GM23248 (cell line): ENCODE measurements around the gene TFB2M. TPM values are rescaled to one million over a fixed set of nuclear protein-coding genes. Genes with fewer than 3 reads are reported as not detected.

Experiments
- DNase-seq: peaks from one replicate; pipeline ENCODE4 v3.0.0-alpha.2; 2015
- H2AFZ ChIP-seq: fragments of 200-600 bp; sonication (generic); 2 replicates; pipeline ENCODE4 v1.6.1; 2016; ENCODE audit warnings: antibody characterized with exemption
- H3F3A ChIP-seq: fragments of 200-600 bp; sonication (generic); 2 replicates; pipeline ENCODE4 v1.6.1; 2016; ENCODE audit warnings: mild to moderate bottlenecking, antibody characterized with exemption, mixed run types; ENCODE audit not compliant: insufficient read depth
- H3K27ac ChIP-seq: fragments of 200-600 bp; sonication (generic); 2 replicates; pipeline ENCODE4 v1.5.1; 2016; ENCODE audit warnings: mild to moderate bottlenecking
- H3K27me3 ChIP-seq: fragments of 200-600 bp; sonication (generic); replicated peaks from 2 replicates; pipeline ENCODE4 v1.6.1; 2016; ENCODE audit warnings: mild to moderate bottlenecking; ENCODE audit not compliant: insufficient read depth
- H3K36me3 ChIP-seq: fragments of 200-600 bp; sonication (generic); 2 replicates; pipeline ENCODE4 v1.6.1; 2016; ENCODE audit warnings: low read depth, mild to moderate bottlenecking
- H3K4me1 ChIP-seq: fragments of 200-600 bp; sonication (generic); 2 replicates; pipeline ENCODE4 v1.6.1; 2016; ENCODE audit warnings: mild to moderate bottlenecking; ENCODE audit not compliant: insufficient read depth
- H3K4me2 ChIP-seq: fragments of 200-600 bp; sonication (generic); one replicate; pipeline ENCODE4 v1.6.1; 2016; ENCODE audit warnings: mild to moderate bottlenecking; ENCODE audit not compliant: unreplicated experiment
- H3K4me3 ChIP-seq: fragments of 200-600 bp; sonication (generic); 2 replicates; pipeline ENCODE4 v1.5.1; 2016; ENCODE audit warnings: mild to moderate bottlenecking
- H3K79me2 ChIP-seq: fragments of 200-600 bp; sonication (generic); 2 replicates; pipeline ENCODE4 v1.6.1; 2016; ENCODE audit warnings: mild to moderate bottlenecking; ENCODE audit not compliant: insufficient read depth
- H3K9ac ChIP-seq: fragments of 200-600 bp; sonication (generic); 2 replicates; pipeline ENCODE4 v1.6.1; 2016; ENCODE audit warnings: mild to moderate bottlenecking
- H3K9me2 ChIP-seq: fragments of 200-600 bp; sonication (generic); 2 replicates; pipeline ENCODE4 v1.6.1; 2016; ENCODE audit warnings: mixed run types, mild to moderate bottlenecking, moderate library complexity; ENCODE audit not compliant: insufficient read depth
- H3K9me3 ChIP-seq: fragments of 200-600 bp; sonication (generic); one replicate; pipeline ENCODE4 v1.6.1; 2017; ENCODE audit warnings: low read depth
- H4K20me1 ChIP-seq: fragments of 200-600 bp; sonication (generic); 2 replicates; pipeline ENCODE4 v1.6.0; 2016; ENCODE audit not compliant: insufficient read depth
- EZH2 ChIP-seq: fragments of 200-600 bp; sonication (generic); IDR thresholded peaks from 2 replicates; pipeline ENCODE4 v1.6.1; 2018; ENCODE audit warnings: antibody characterized with exemption, mild to moderate bottlenecking; ENCODE audit not compliant: insufficient read depth, poor library complexity, severe bottlenecking
- EZH2phosphoT487 ChIP-seq: fragments of 200-600 bp; sonication (generic); IDR thresholded peaks from 2 replicates; pipeline ENCODE4 v1.6.1; 2018; ENCODE audit warnings: antibody characterized with exemption, moderate library complexity, mild to moderate bottlenecking, low read depth; ENCODE audit not compliant: insufficient read depth
- WGBS, 2 experiments: methylation state at CpG; one replicate each; pipeline ENCODE4 v1.1.6; 2015 to 2017; ENCODE audit warnings: low lambda C conversion rate in 2 of 2, low coverage in 1 of 2; ENCODE audit errors: missing lambda C conversion rate in 2 of 2; 5-methylcytosine and 5-hydroxymethylcytosine counted together
- in situ Hi-C: fragments of 300-500 bp; cut with MboI; formaldehyde crosslinking; loops from 2 replicates; pipeline ENCODE4 v1.15.0; 2020
- polyA plus RNA-seq: library from polyadenylated mRNA; unstranded; fragments of >200 nt; fragmentation: Nextera tagmentation; extraction: Ambion mirVana; gene quantifications from 2 replicates; pipeline ENCODE4 v1.2.1, GENCODE V29; 2016
- total RNA-seq: library from RNA; depleted of rRNA; stranded (reverse); fragments of >200 nt; shearing (Covaris generic); gene quantifications from 2 replicates; pipeline ENCODE4 v1.2.3, GENCODE V29; 2014

The TFB2M gene
- total and polyA plus RNA-seq, 2 experiments from 2014 or later: 20.6 to 32.0 TPM

GRCh38 chr1:246533371-246533905 is 32.6 kb downstream of the TFB2M start:
- 53 to 72% methylated on average over 2 of the region's 2 CpGs for WGBS, 2 experiments
- Histone ChIP-seq H3K9me2 (no peaks in the 10 kb centered on the region), H3K4me1 (no peaks in the 10 kb centered on the region), H4K20me1 (no peaks in the 10 kb centered on the region), H2AFZ (no peak overlapping the region), H3F3A (no peaks in the 10 kb centered on the region), H3K27me3 (no peaks in the 10 kb centered on the region; the same call in 1 of the 2 replicates), H3K27ac (no peak overlapping the region), H3K9me3 (no peaks in the 10 kb centered on the region), H3K4me2 (no peak overlapping the region), H3K4me3 (no peak overlapping the region), H3K36me3 (no peaks in the 10 kb centered on the region), H3K9ac (no peak overlapping the region), H3K79me2 (no peaks in the 10 kb centered on the region)
- TF ChIP-seq EZH2phosphoT487: no peak
- TF ChIP-seq EZH2: no peak
- in situ Hi-C loops: no loop called here
- DNase-seq: no peak

DNA sequence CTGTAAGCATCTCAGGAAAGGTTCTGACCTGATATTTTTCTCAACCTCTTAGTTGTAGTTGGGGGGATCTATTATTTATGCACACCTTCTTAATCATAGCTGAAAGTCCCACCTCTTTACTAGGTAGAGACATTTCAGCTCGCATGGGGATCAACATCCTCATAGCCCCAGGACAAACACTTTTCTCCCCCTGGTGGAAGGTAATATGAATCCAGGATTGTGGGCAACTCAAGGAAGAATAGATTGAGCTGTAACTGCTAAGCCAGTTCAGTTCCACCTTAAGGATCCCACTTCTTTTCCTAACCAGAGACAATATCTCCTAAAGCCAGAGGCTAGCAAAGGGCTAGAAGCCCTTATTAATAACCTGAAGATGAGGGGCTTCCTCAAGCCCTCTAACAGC is 33.5 kb downstream of the TFB2M start:
- Histone ChIP-seq H2AFZ (no peak overlapping the region), H3K27ac (no peak overlapping the region), H3K4me2 (no peak overlapping the region), H3K27me3 (no peaks in the 10 kb centered on the region; the same call in 1 of the 2 replicates), H3K4me1 (no peaks in the 10 kb centered on the region), H3K79me2 (no peaks in the 10 kb centered on the region), H3K9me3 (no peaks in the 10 kb centered on the region), H3F3A (no peaks in the 10 kb centered on the region), H3K9me2 (no peaks in the 10 kb centered on the region), H3K36me3 (no peaks in the 10 kb centered on the region), H4K20me1 (no peaks in the 10 kb centered on the region), H3K4me3 (no peak overlapping the region), H3K9ac (no peak overlapping the region)
- WGBS, 2 experiments: 4 to 7% methylated on average over 1 of the region's 1 CpG
- TF ChIP-seq EZH2: no peak
- no peak for TF ChIP-seq EZH2phosphoT487
- in situ Hi-C loops: no loop called here
- peak; percentile 4 for DNase-seq

GRCh38 chr1:246530482-246530881 is 35.6 kb downstream of the TFB2M start:
- Histone ChIP-seq H3K79me2 (no peaks in the 10 kb centered on the region), H3K27ac (no peak overlapping the region), H4K20me1 (no peaks in the 10 kb centered on the region), H3K9me2 (no peaks in the 10 kb centered on the region), H3F3A (no peaks in the 10 kb centered on the region), H3K9ac (no peak overlapping the region), H3K27me3 (no peaks in the 10 kb centered on the region; the same call in 1 of the 2 replicates), H3K4me2 (no peak overlapping the region), H2AFZ (no peak overlapping the region), H3K36me3 (no peaks in the 10 kb centered on the region), H3K4me1 (no peaks in the 10 kb centered on the region), H3K9me3 (no peaks in the 10 kb centered on the region), H3K4me3 (no peak overlapping the region)
- TF ChIP-seq EZH2phosphoT487: no peak
- TF ChIP-seq EZH2: no peak
- WGBS, 2 experiments: 42 to 52% methylated on average over 2 of the region's 2 CpGs
- DNase-seq: no peak
- in situ Hi-C loops: no loop called here

DNA sequence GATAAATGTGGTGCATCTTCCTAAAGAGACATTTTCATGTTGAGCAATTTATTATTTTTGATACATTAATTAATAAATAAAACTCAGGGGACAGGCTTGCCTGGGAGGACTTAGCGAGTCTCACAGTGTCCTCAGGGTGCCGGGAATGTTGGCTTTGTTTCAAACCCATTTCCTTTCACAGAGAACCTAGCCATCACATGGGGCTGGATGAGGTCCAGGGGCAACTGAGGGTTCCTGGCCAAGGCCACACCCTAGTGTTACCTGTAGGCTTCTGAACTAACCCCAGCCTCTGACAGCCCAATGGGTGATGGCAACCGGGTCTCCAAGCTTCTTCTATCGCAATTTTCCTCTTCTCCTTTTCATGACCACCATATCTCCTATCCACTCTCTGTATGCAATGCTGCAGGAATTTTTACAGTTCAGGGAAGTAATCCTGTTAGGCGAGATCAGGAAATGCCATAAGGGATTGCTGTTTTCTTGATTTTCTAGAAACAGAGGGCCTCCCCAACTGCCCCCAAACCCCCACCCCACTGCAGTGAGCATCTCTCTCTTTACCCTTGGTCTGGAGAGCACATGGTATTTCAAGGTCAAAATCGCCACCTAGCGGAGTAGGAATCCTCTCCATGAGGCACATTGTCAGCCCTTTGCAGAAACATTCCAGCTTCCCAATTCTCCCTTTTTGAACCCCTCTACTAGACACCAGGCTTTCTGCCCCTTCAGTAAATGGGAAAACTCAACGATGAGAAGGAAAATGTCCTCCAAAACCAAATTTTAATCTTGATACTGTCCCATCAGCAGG is 36.9 kb downstream of the TFB2M start:
- TF ChIP-seq EZH2phosphoT487: no peak
- no peak for TF ChIP-seq EZH2

More for the DNA sequence above, 36.9 kb downstream of the TFB2M start:
- Histone ChIP-seq H3F3A (no peaks in the 10 kb centered on the region), H3K27ac (no peak overlapping the region), H2AFZ (no peak overlapping the region), H3K27me3 (no peaks in the 10 kb centered on the region; the same call in 1 of the 2 replicates), H3K9me2 (no peaks in the 10 kb centered on the region), H4K20me1 (no peaks in the 10 kb centered on the region), H3K4me1 (no peaks in the 10 kb centered on the region), H3K9me3 (no peaks in the 10 kb centered on the region), H3K4me2 (no peak overlapping the region), H3K79me2 (no peaks in the 10 kb centered on the region), H3K9ac (no peak overlapping the region), H3K4me3 (no peak overlapping the region), H3K36me3 (no peaks in the 10 kb centered on the region)
- no peak for DNase-seq
- in situ Hi-C loops: no loop called here
- 45 to 56% methylated on average over 8 of the region's 8 CpGs for WGBS, 2 experiments
